AG04449 (cell line): ENCODE measurements around the gene SENP1.

Experiments used
- CTCF ChIA-PET: fragments of 350-600 bp; formaldehyde crosslinking; extraction: SDS; loops from one replicate; lab custom pipeline; 2021; ENCODE audit warnings: antibody characterized with exemption; lab: Yijun Ruan, JAX
- POLR2A ChIA-PET: fragments of 400-600, 350-600 bp; formaldehyde crosslinking; extraction: SDS; loops from one replicate; lab custom pipeline; 2020; ENCODE audit warnings: antibody characterized with exemption, inconsistent platforms; lab: Yijun Ruan, JAX
- DNase-seq: peaks from one replicate; pipeline ENCODE4 v3.0.0-alpha.2; 2010; ENCODE audit warnings: low read depth, low spot score
- H3K4me3 ChIP-seq: 2 replicates; pipeline ENCODE4 v1.5.1; 2011; ENCODE audit warnings: low read depth, mild to moderate bottlenecking, control low read depth, low read length
- CTCF ChIP-seq: IDR thresholded peaks from one replicate; pipeline ENCODE4 v1.5.1; 2011; ENCODE audit warnings: mild to moderate bottlenecking, moderate library complexity, low read length, control low read depth, inconsistent platforms; ENCODE audit not compliant: insufficient read depth; ENCODE audit errors: missing control alignments

SENP1 gene

GRCh38 chr12:48017921-48018617, 87.8 kb downstream of the SENP1 start:
- DNase-seq = no peak
- POLR2A ChIA-PET = no interaction called here
- CTCF ChIA-PET = interaction anchor here (0.7 to 1.2 kb wide), 2 partner anchors 10 to 16 kb away, joined by 3 read pairs; no protein-coding TSS in a partner anchor
- H3K4me3 ChIP-seq = no peak overlapping the region
- TF ChIP-seq CTCF = no peak

- ChIA-PET CTCF (no interaction called here), POLR2A (no interaction called here)
- no peak for DNase-seq
- H3K4me3 ChIP-seq = no peak overlapping the region
- no peak for TF ChIP-seq CTCF
Observed at GRCh38 chr12:48017496-48017895, 88.4 kb downstream of the SENP1 start.

- ChIA-PET POLR2A (no interaction called here), CTCF (interaction anchor here (1.4 kb wide), 1 partner anchor 53 kb away, joined by 5 read pairs; the partner anchor contains the start of gene TMEM106C)
Observed at GRCh38 chr12:48016373-48017020, 89.4 kb downstream of the SENP1 start.

GRCh38 chr12:48015954-48016353, 89.9 kb downstream of the SENP1 start:
- no peak for TF ChIP-seq CTCF
- DNase-seq = no peak
- H3K4me3 ChIP-seq = no peak overlapping the region
- POLR2A ChIA-PET = no interaction called here
- CTCF ChIA-PET = interaction anchor here (1.4 kb wide), 1 partner anchor 53 kb away, joined by 5 read pairs; the partner anchor contains the start of gene TMEM106C

More at GRCh38 chr12:48016373-48017020, 89.4 kb downstream of the SENP1 start:
- DNase-seq = no peak
- TF ChIP-seq CTCF = no peak
- H3K4me3 ChIP-seq = no peak overlapping the region

GRCh38 chr12:48015129-48015528, 90.8 kb downstream of the SENP1 start:
- ChIA-PET POLR2A (no interaction called here), CTCF (interaction anchor here (1.4 kb wide), 1 partner anchor 52 kb away, joined by 5 read pairs; the partner anchor contains the start of gene TMEM106C)
- DNase-seq = no peak
- TF ChIP-seq CTCF = no peak
- no peak overlapping the region for H3K4me3 ChIP-seq

GRCh38 chr12:48013287-48013686, 92.6 kb downstream of the SENP1 start:
- no peak overlapping the region for H3K4me3 ChIP-seq
- ChIA-PET POLR2A (no interaction called here), CTCF (no interaction called here)
- TF ChIP-seq CTCF = no peak
- no peak for DNase-seq
